Smooth muscle cell (in vitro differentiated cells): ENCODE results near the gene ACTRT2. TPM values are rescaled to one million over a fixed set of nuclear protein-coding genes. Genes with fewer than 3 reads are reported as not detected.
A peak's percentile ranks its signal among the peaks of the same experiment; 100 is the strongest.

Source experiments
- DNase-seq: peaks from one replicate; lab custom pipeline; 2025; ENCODE audit not compliant: unreplicated experiment; lab: John Stamatoyannopoulos, UW
- H2AFZ ChIP-seq: fragments of 200-600 bp; sonication (generic); 2 replicates; pipeline ENCODE4 v1.6.0; 2016; ENCODE audit warnings: antibody characterized with exemption, low read depth, mild to moderate bottlenecking
- H3F3A ChIP-seq: fragments of 200-600 bp; sonication (generic); 2 replicates; pipeline ENCODE4 v1.6.0; 2017; ENCODE audit warnings: antibody characterized with exemption, low read depth
- H3K27ac ChIP-seq: fragments of 200-600 bp; sonication (generic); 2 replicates; pipeline ENCODE4 v1.5.1; 2016; ENCODE audit warnings: low read depth, mild to moderate bottlenecking
- H3K27me3 ChIP-seq: fragments of 200-600 bp; sonication (generic); 2 replicates; pipeline ENCODE4 v1.6.1; 2016; ENCODE audit warnings: low read depth, mild to moderate bottlenecking
- H3K36me3 ChIP-seq: fragments of 200-600 bp; sonication (generic); 2 replicates; pipeline ENCODE4 v1.5.1; 2016; ENCODE audit warnings: low read depth
- H3K4me1 ChIP-seq: fragments of 200-600 bp; sonication (generic); 2 replicates; pipeline ENCODE4 v1.5.1; 2016; ENCODE audit warnings: low read depth
- H3K4me2 ChIP-seq: fragments of 200-600 bp; sonication (generic); 2 replicates; pipeline ENCODE4 v1.6.0; 2016; ENCODE audit warnings: mild to moderate bottlenecking
- H3K4me3 ChIP-seq: fragments of 200-600 bp; sonication (generic); 2 replicates; pipeline ENCODE4 v1.5.1; 2016; ENCODE audit warnings: mild to moderate bottlenecking
- H3K79me2 ChIP-seq: fragments of 200-600 bp; sonication (generic); 2 replicates; pipeline ENCODE4 v1.6.0; 2016; ENCODE audit warnings: low read depth, mild to moderate bottlenecking
- H3K9ac ChIP-seq: fragments of 200-600 bp; sonication (generic); 2 replicates; pipeline ENCODE4 v1.6.0; 2016; ENCODE audit warnings: low read depth
- H3K9me3 ChIP-seq: fragments of 200-600 bp; sonication (generic); replicated peaks from 2 replicates; pipeline ENCODE4 v1.5.1; 2016; ENCODE audit warnings: low read depth
- H4K20me1 ChIP-seq: fragments of 200-600 bp; sonication (generic); 2 replicates; pipeline ENCODE4 v1.6.0; 2016; ENCODE audit warnings: low read depth
- WGBS: methylation state at CpG from one replicate; pipeline ENCODE4 v1.1.7; 2016; ENCODE audit warnings: low lambda C conversion rate; 5-methylcytosine and 5-hydroxymethylcytosine counted together
- polyA plus RNA-seq: library from polyadenylated mRNA; unstranded; fragments of >200 nt; fragmentation: Nextera tagmentation; extraction: Ambion mirVana; gene quantifications from 2 replicates; pipeline ENCODE4 v1.2.1, GENCODE V29; 2016
- total RNA-seq: library from RNA; depleted of rRNA; stranded (reverse); fragments of >200 nt; gene quantifications from 2 replicates; pipeline ENCODE4 v1.2.3, GENCODE V29; 2014
- TF ChIP-seq, protein P1 (sequence below): fragments of 200-600 bp; sonication (generic); IDR thresholded peaks from 2 replicates; pipeline ENCODE4 v1.5.1; 2017; ENCODE audit warnings: borderline replicate concordance, mild to moderate bottlenecking, antibody characterized with exemption; ENCODE audit not compliant: insufficient read depth, poor library complexity, severe bottlenecking

The ACTRT2 gene
- total and polyA plus RNA-seq, 2 experiments from 2014 or later, result not detected

DNA sequence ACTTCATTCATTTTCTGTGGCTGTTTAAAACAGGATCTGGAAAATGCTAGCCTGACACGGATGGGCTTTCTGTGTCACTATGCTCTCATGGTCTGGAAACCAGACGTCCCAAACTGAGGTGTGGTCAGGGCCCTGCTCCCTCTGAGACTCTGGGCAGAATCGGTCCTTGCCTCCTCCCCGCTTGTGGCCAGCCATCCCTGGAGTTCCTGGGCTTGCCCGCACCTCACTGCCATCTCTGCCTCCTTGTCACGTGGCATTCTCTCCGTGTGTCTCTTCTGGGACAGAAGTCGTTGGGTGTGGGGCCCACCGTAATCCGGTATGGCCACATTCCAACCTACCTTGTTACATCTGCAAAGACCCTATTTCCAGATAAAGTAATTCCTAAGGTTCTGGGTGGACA, 10.1 kb upstream of the ACTRT2 start:
- Histone ChIP-seq H3K27ac (no peak overlapping the region), H3K9ac (no peak overlapping the region), H3F3A (no peaks in the 10 kb centered on the region), H3K9me3 (no peaks in the 10 kb centered on the region), H3K4me1 (no peaks in the 10 kb centered on the region), H3K4me2 (no peak overlapping the region), H3K36me3 (no peaks in the 10 kb centered on the region), H3K27me3 (no peaks in the 10 kb centered on the region), H3K79me2 (no peaks in the 10 kb centered on the region), H2AFZ (no peak overlapping the region), H4K20me1 (no peaks in the 10 kb centered on the region), H3K4me3 (no peak overlapping the region)
- no peak for DNase-seq
- TF ChIP-seq, protein P1, sequence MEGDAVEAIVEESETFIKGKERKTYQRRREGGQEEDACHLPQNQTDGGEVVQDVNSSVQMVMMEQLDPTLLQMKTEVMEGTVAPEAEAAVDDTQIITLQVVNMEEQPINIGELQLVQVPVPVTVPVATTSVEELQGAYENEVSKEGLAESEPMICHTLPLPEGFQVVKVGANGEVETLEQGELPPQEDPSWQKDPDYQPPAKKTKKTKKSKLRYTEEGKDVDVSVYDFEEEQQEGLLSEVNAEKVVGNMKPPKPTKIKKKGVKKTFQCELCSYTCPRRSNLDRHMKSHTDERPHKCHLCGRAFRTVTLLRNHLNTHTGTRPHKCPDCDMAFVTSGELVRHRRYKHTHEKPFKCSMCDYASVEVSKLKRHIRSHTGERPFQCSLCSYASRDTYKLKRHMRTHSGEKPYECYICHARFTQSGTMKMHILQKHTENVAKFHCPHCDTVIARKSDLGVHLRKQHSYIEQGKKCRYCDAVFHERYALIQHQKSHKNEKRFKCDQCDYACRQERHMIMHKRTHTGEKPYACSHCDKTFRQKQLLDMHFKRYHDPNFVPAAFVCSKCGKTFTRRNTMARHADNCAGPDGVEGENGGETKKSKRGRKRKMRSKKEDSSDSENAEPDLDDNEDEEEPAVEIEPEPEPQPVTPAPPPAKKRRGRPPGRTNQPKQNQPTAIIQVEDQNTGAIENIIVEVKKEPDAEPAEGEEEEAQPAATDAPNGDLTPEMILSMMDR, result no peak
- WGBS, result 82% methylated on average over 10 of the region's 10 CpGs

GRCh38 chr1:3011631-3012455, 9.4 kb upstream of the ACTRT2 start:
- Histone ChIP-seq H3K79me2 (no peaks in the 10 kb centered on the region), H3K4me1 (no peaks in the 10 kb centered on the region), H3K36me3 (no peaks in the 10 kb centered on the region), H3F3A (no peaks in the 10 kb centered on the region), H3K27ac (no peak overlapping the region), H3K27me3 (no peaks in the 10 kb centered on the region), H2AFZ (no peak overlapping the region), H3K9me3 (no peaks in the 10 kb centered on the region), H3K4me3 (no peak overlapping the region), H3K4me2 (no peak overlapping the region), H4K20me1 (no peaks in the 10 kb centered on the region), H3K9ac (no peak overlapping the region)
- WGBS, result 85% methylated on average over 46 of the region's 46 CpGs
- TF ChIP-seq, protein P1, result no peak
- DNase-seq, result no peak

DNA sequence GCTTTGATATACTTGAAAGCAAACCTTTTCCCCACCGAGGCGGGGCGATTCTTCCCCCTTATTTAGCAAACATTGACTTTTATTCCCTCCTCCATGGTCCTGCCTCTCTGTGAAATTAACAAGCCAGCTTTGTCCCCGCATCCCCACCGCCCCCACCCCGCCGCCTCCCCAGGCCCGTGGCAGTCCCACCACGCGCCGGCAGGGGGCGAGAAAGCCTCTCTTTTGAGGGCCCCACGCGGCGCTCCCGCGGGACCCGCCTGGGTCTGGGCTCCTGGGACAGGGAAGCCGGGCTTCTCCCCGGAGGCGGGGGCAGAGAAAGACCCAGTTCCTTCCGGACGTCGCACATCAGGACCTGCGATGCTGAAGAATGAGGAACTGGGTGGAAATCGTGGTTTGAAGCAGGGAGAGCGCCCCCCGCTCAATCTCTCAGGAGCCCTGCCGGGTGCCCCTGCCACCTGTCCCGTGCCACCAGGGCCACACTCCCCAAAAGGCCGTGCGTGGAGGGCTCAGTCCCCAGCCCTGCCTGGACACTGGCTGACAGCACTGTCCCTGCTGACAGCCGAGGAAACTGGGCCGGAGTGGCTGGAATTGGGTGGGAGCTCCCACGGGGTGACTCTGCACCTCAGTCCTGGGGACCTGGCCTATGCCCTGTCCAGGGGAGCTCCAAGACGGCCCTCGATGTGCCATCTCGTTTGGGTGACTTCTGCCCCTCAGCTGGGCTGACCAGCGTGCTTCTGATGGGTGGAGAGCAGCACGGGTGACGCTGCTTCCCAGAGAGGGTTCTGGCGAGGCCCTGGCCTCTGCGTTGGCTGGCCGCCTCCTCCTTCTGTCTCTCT, 8.6 kb upstream of the ACTRT2 start:
- no peak overlapping the region for H3K4me2 ChIP-seq
- 46% methylated on average over 42 of the region's 44 CpGs for WGBS

More for the DNA sequence above, 8.6 kb upstream of the ACTRT2 start:
- Histone ChIP-seq H3K36me3 (no peaks in the 10 kb centered on the region), H3K79me2 (no peaks in the 10 kb centered on the region), H3K4me3 (no peak overlapping the region), H3K27me3 (no peaks in the 10 kb centered on the region), H3K9me3 (no peaks in the 10 kb centered on the region), H3K9ac (no peak overlapping the region), H4K20me1 (no peaks in the 10 kb centered on the region), H3K27ac (no peak overlapping the region), H3K4me1 (no peaks in the 10 kb centered on the region), H2AFZ (no peak overlapping the region), H3F3A (no peaks in the 10 kb centered on the region)
- TF ChIP-seq, protein P1, result peak; percentile 52
- no peak for DNase-seq
